Thymus (tissue), 11 donors: ENCODE data around the gene SNX2. TPM values are rescaled to one million over a fixed set of nuclear protein-coding genes. Genes with fewer than 3 reads are reported as not detected.
"Not testable (repeated sequence)": the region's sequence is repeated elsewhere in the genome, so short reads cannot be mapped to it uniquely, and the experiment has no call there.

ENCODE experiments used
- DNase-seq, 9 donors: peaks; one replicate each; pipeline ENCODE4 v3.0.0-alpha.2; 2013; ENCODE audit warnings: low spot score in 9 of 9, low read depth in 6 of 9, missing footprints in 1 of 9
- H3K27ac ChIP-seq, 2 donors: one replicate each; pipeline ENCODE4 v1.5.1; 2013; ENCODE audit warnings: control low read depth in 1 of 2, low read depth in 1 of 2, low read length in 1 of 2, mild to moderate bottlenecking in 1 of 2, moderate library complexity in 1 of 2
- H3K27me3 ChIP-seq, 2 donors: one replicate each; pipeline ENCODE4 v1.5.1; 2013; ENCODE audit warnings: low read length in 1 of 2; ENCODE audit not compliant: control insufficient read depth in 2 of 2, insufficient read depth in 1 of 2
- H3K36me3 ChIP-seq, 2 donors: one replicate each; pipeline ENCODE4 v1.5.1; 2013; ENCODE audit warnings: low read length in 1 of 2, mild to moderate bottlenecking in 1 of 2, moderate library complexity in 1 of 2; ENCODE audit not compliant: control insufficient read depth in 2 of 2, insufficient read depth in 2 of 2
- H3K4me1 ChIP-seq, 2 donors: one replicate each; pipeline ENCODE4 v1.5.1; 2013; ENCODE audit warnings: low read length in 2 of 2; ENCODE audit not compliant: control insufficient read depth in 2 of 2, insufficient read depth in 2 of 2
- H3K4me3 ChIP-seq, 2 donors: one replicate each; pipeline ENCODE4 v1.5.1; 2013; ENCODE audit warnings: low read length in 2 of 2, control low read depth in 1 of 2, mild to moderate bottlenecking in 1 of 2
- H3K9me3 ChIP-seq, 2 donors: one replicate each; pipeline ENCODE4 v1.5.1; 2013; ENCODE audit warnings: low read length in 1 of 2, mild to moderate bottlenecking in 1 of 2; ENCODE audit not compliant: control insufficient read depth in 2 of 2, insufficient read depth in 1 of 2
- WGBS: extraction: QIAGEN DNeasy Blood & Tissue Kit; methylation state at CpG from one replicate; pipeline ENCODE4 v1.1.7; 2013; 5-methylcytosine and 5-hydroxymethylcytosine counted together
- polyA plus RNA-seq: library from polyadenylated mRNA; stranded (reverse); fragments of 200-250 nt; gene quantifications from one replicate; pipeline ENCODE4 v1.2.3, GENCODE V29; 2013
- total RNA-seq: library from RNA; stranded (reverse); fragments of 120-200 nt; gene quantifications from one replicate; pipeline ENCODE4 v1.2.4, GENCODE V29; 2013
- donor health status: healthy.

Gene SNX2
- total and polyA plus RNA-seq, 2 donors, result 47.1 to 50.2 TPM

GRCh38 chr5:122844136-122844909, 69.4 kb downstream of the SNX2 start:
- Histone ChIP-seq H3K27me3 (peaks cover 5 to 34% of the 10 kb centered on the region in 2 donors), H3K9me3 (no peaks in the 10 kb centered on the region), H3K4me1 (peaks cover 9 to 13% of the 10 kb centered on the region in 2 donors), H3K27ac (no peak overlapping the region), H3K36me3 (no peaks in the 10 kb centered on the region), H3K4me3 (peak overlapping the region; percentile 56 to 75)
- DNase-seq, result peak in 1 of 9 donors; percentile 12
- WGBS, result 39% methylated on average over 22 of the region's 22 CpGs

- Histone ChIP-seq H3K27ac (peak overlapping the region in 1 of 2 donors; percentile 26), H3K4me3 (peak overlapping the region; percentile 56 to 75), H3K9me3 (no peaks in the 10 kb centered on the region), H3K4me1 (peaks cover 9 to 13% of the 10 kb centered on the region in 2 donors), H3K27me3 (peaks cover 5 to 34% of the 10 kb centered on the region in 2 donors), H3K36me3 (no peaks in the 10 kb centered on the region)
- peak in 3 of 9 donors; percentile 4 to 10 (median 5) for DNase-seq
- under 1% methylated on average over 16 of the region's 16 CpGs for WGBS
Measured at GRCh38 chr5:122844910-122845228, 70.0 kb downstream of the SNX2 start.

- under 1% methylated on average over 92 of the region's 92 CpGs for WGBS
- H3K4me1 ChIP-seq, result peaks cover 9 to 13% of the 10 kb centered on the region in 2 donors
- peak within 1 kb of the TSS; percentile 56 to 75 for H3K4me3 ChIP-seq
- H3K36me3 ChIP-seq, result no peaks in the 10 kb centered on the region
- DNase-seq, result peak; percentile 14 to 77 (median 49)
- peaks cover 5 to 34% of the 10 kb centered on the region in 2 donors for H3K27me3 ChIP-seq
- peak within 1 kb of the TSS in 1 of 2 donors; percentile 67 for H3K27ac ChIP-seq
- no peaks in the 10 kb centered on the region for H3K9me3 ChIP-seq
Measured at GRCh38 chr5:122845229-122846050, 70.6 kb downstream of the SNX2 start, which contains the start of gene SNX24. Gene SNX24 (plus strand): TSS chr5:122845613. CDS start chr5:122845634, 21 bp downstream.

GRCh38 chr5:122846051-122846550, 71.2 kb downstream of the SNX2 start:
- no peaks in the 10 kb centered on the region for H3K9me3 ChIP-seq
- peak in 3 of 9 donors; percentile 2 to 13 (median 4) for DNase-seq
- peaks cover 9 to 13% of the 10 kb centered on the region in 2 donors for H3K4me1 ChIP-seq
- no peaks in the 10 kb centered on the region for H3K36me3 ChIP-seq
- peaks cover 5 to 34% of the 10 kb centered on the region in 2 donors for H3K27me3 ChIP-seq
- WGBS, result 20% methylated on average over 6 of the region's 6 CpGs
- peak overlapping the region; percentile 39 to 75 for H3K4me3 ChIP-seq
- H3K27ac ChIP-seq, result peak overlapping the region in 1 of 2 donors; percentile 67

- WGBS, result 95% methylated on average over 2 of the region's 2 CpGs
- Histone ChIP-seq H3K4me1 (peaks cover 9 to 13% of the 10 kb centered on the region in 2 donors), H3K4me3 (no peak overlapping the region), H3K9me3 (no peaks in the 10 kb centered on the region), H3K36me3 (no peaks in the 10 kb centered on the region), H3K27ac (no peak overlapping the region), H3K27me3 (peaks cover 5 to 34% of the 10 kb centered on the region in 2 donors)
- no peak for DNase-seq
Measured at GRCh38 chr5:122847687-122848081, 72.8 kb downstream of the SNX2 start.

- no peak overlapping the region for H3K27ac ChIP-seq
- 94% methylated on average over 1 of the region's 1 CpG for WGBS
- DNase-seq, result no peak
Measured at GRCh38 chr5:122849771-122850170, 74.9 kb downstream of the SNX2 start.

GRCh38 chr5:122857538-122857937, 82.7 kb downstream of the SNX2 start:
- H3K27ac ChIP-seq, result not testable (repeated sequence)
- WGBS, result 94% methylated on average over 8 of the region's 8 CpGs

More at GRCh38 chr5:122849771-122850170, 74.9 kb downstream of the SNX2 start:
- Histone ChIP-seq H3K27me3 (peaks cover 5 to 21% of the 10 kb centered on the region in 2 donors), H3K4me3 (no peak overlapping the region), H3K9me3 (no peaks in the 10 kb centered on the region), H3K36me3 (no peaks in the 10 kb centered on the region), H3K4me1 (peaks cover 4 to 6% of the 10 kb centered on the region in 2 donors)

GRCh38 chr5:122858451-122858850, 83.6 kb downstream of the SNX2 start:
- no peak overlapping the region for H3K27ac ChIP-seq
- H3K36me3 ChIP-seq, result no peaks in the 10 kb centered on the region
- H3K4me3 ChIP-seq, result no peak overlapping the region
- H3K9me3 ChIP-seq, result no peaks in the 10 kb centered on the region
- H3K27me3 ChIP-seq, result no peaks in the 10 kb centered on the region
- H3K4me1 ChIP-seq, result no peaks in the 10 kb centered on the region
- 93% methylated on average over 1 of the region's 1 CpG for WGBS
- no peak for DNase-seq

More at GRCh38 chr5:122857538-122857937, 82.7 kb downstream of the SNX2 start:
- H3K9me3 ChIP-seq, DNase-seq, H3K4me1 ChIP-seq, H3K27me3 ChIP-seq, H3K36me3 ChIP-seq, H3K4me3 ChIP-seq: not testable (repeated sequence)
